ENCODE results near the gene INSYN2A. TPM values are rescaled to one million over a fixed set of nuclear protein-coding genes. Genes with fewer than 3 reads are reported as not detected.

The INSYN2A gene
- total RNA-seq, 2 donors from 2014 or later: 0.13 TPM; not detected in 1

- no peak for DNase-seq
- H3K36me3 ChIP-seq: no peaks in the 10 kb centered on the region
- H3K27ac ChIP-seq: no peak overlapping the region
- TF ChIP-seq CTCF (IDR thresholded peaks at IDR 0.05): no peak
- no peaks in the 10 kb centered on the region for H3K4me1 ChIP-seq
- H3K9ac ChIP-seq (ENCODE audit: low read depth in 2 of 2, low read length in 2 of 2): no peak overlapping the region
- intact Hi-C loops (cut with DNase I): no loop called here
- H3K9me3 ChIP-seq: no peaks in the 10 kb centered on the region
- H3K4me3 ChIP-seq: no peak overlapping the region
- no peaks in the 10 kb centered on the region for H3K27me3 ChIP-seq
Observed at GRCh38 chr10:127218658-127219057, 22.3 kb upstream of the INSYN2A start.

GRCh38 chr10:127216786-127217185 is 20.4 kb upstream of the INSYN2A start:
- no peak for DNase-seq
- Histone ChIP-seq H3K4me1 (no peaks in the 10 kb centered on the region), H3K4me3 (no peak overlapping the region), H3K9me3 (no peaks in the 10 kb centered on the region), H3K27me3 (no peaks in the 10 kb centered on the region), H3K9ac (ENCODE audit: low read depth in 2 of 2, low read length in 2 of 2) (no peak overlapping the region), H3K27ac (no peak overlapping the region), H3K36me3 (no peaks in the 10 kb centered on the region)
- TF ChIP-seq CTCF (IDR thresholded peaks at IDR 0.05): no peak
- intact Hi-C loops (cut with DNase I): no loop called here

- no peak overlapping the region for H3K9ac ChIP-seq (ENCODE audit: low read depth in 2 of 2, low read length in 2 of 2)
- no peak overlapping the region for H3K4me3 ChIP-seq
- no peak overlapping the region for H3K27ac ChIP-seq
- no peak for TF ChIP-seq CTCF (IDR thresholded peaks at IDR 0.05)
- no peaks in the 10 kb centered on the region for H3K36me3 ChIP-seq
- no peaks in the 10 kb centered on the region for H3K4me1 ChIP-seq
- no peaks in the 10 kb centered on the region for H3K9me3 ChIP-seq
- no peaks in the 10 kb centered on the region for H3K27me3 ChIP-seq
- DNase-seq: no peak
- intact Hi-C loops (cut with DNase I): no loop called here
Observed at GRCh38 chr10:127216274-127216673, 19.9 kb upstream of the INSYN2A start.

GRCh38 chr10:127215866-127216265 is 19.5 kb upstream of the INSYN2A start:
- no peak for TF ChIP-seq CTCF (IDR thresholded peaks at IDR 0.05)
- DNase-seq: no peak
- intact Hi-C loops (cut with DNase I): no loop called here
- H3K9me3 ChIP-seq: no peaks in the 10 kb centered on the region
- H3K4me1 ChIP-seq: no peaks in the 10 kb centered on the region
- H3K27ac ChIP-seq: no peak overlapping the region
- no peaks in the 10 kb centered on the region for H3K36me3 ChIP-seq
- H3K27me3 ChIP-seq: no peaks in the 10 kb centered on the region
- H3K4me3 ChIP-seq: no peak overlapping the region
- H3K9ac ChIP-seq (ENCODE audit: low read depth in 2 of 2, low read length in 2 of 2): no peak overlapping the region

- no peak for DNase-seq
- Histone ChIP-seq H3K4me3 (no peak overlapping the region), H3K27me3 (no peaks in the 10 kb centered on the region), H3K36me3 (no peaks in the 10 kb centered on the region), H3K4me1 (no peaks in the 10 kb centered on the region), H3K9me3 (no peaks in the 10 kb centered on the region), H3K9ac (ENCODE audit: low read depth in 2 of 2, low read length in 2 of 2) (no peak overlapping the region), H3K27ac (no peak overlapping the region)
- TF ChIP-seq CTCF (IDR thresholded peaks at IDR 0.05): no peak
- intact Hi-C loops (cut with DNase I): no loop called here
Observed at GRCh38 chr10:127210936-127211466, 14.6 kb upstream of the INSYN2A start.

All from colonic mucosa (tissue), 4 donors.